LoVo (cell line): ENCODE results near the gene EEF2.
A peak's percentile ranks its signal among the peaks of the same experiment; 100 is the strongest.
"Not testable (repeated sequence)": the region's sequence is repeated elsewhere in the genome, so short reads cannot be mapped to it uniquely, and the experiment has no call there.

Source experiments
- DNase-seq: peaks from one replicate; pipeline ENCODE4 v3.0.0-alpha.2; 2016; ENCODE audit warnings: low spot score

Gene EEF2

DNA sequence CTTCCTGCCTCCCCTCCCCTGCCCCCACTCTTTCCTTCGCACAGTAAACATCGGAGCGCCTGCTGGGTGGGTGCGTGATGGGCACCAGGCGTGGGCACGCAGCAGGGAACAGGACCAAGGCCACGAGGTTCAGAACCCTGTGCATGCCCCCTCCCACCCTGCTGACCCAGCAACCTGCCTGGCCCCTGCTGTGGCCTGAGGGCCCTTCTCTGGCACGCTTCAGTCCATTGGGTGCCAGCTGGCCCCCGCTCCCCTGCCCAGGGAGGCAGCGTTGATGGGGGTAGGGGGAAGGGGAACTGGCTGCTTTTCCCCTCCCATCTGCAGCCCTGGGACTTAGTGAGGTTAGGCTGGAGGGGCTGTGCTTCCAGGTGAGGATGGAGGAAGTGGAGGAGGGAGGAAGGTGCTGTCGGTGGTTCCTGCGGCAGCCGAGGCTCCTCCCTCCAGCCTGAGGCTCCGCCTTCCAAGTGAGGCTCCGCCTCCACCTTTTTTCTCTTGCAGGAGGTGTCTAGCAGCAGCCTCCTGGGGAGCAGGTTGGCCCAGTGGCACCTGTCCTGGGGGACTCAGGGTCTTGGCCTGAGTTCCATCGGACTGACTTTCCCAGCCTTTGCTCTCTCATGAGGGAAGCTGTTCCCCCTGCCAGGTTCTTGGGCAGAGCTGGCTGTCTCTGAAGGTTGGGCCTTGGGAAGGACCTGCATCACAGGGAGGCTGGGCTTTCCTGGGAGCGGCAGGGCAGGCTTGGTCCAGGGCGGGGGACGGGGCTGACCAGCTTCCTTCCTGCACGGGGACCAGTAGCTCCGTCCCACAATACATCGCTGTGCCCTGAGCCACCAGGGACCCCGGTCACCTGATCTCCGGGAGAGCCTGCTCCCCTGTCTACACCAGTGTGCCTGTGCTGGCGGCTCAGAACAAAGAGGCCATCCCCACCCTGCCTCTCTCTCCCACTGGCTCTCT, 29.6 kb upstream of the EEF2 start:
- no peak for DNase-seq

DNA sequence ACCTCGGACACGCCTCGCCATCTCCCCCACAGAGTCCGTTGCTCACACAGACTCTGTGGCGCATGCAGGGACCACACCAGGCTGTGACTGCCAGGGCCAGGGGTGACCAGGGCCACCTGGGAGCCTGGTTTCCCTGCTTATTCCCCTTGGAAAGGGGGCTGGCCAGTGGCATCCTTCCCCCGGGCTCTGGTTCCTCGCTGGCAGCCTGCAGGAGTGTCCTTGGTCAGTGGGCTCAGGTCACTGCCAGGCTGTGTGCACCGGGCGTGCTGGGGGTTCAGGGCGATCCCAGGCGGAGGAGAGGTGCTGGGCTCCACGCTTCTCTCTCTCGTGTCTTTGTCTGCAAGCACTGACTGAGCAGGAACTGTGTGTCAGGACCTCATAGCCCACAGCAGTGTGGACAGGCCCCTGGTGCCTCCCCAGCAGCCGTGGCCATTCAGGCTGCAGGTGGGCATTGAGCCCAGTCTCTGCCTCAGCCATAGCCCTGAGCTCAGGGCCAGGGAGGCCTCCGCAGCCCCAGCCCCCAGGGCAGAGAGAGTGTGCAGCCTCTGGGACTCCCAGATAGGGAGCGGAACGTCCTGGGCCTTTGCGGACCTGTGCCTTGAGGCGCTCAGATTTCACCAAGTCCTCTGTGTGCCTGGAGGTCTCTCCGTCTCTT, 28.8 kb upstream of the EEF2 start:
- no peak for DNase-seq

DNA sequence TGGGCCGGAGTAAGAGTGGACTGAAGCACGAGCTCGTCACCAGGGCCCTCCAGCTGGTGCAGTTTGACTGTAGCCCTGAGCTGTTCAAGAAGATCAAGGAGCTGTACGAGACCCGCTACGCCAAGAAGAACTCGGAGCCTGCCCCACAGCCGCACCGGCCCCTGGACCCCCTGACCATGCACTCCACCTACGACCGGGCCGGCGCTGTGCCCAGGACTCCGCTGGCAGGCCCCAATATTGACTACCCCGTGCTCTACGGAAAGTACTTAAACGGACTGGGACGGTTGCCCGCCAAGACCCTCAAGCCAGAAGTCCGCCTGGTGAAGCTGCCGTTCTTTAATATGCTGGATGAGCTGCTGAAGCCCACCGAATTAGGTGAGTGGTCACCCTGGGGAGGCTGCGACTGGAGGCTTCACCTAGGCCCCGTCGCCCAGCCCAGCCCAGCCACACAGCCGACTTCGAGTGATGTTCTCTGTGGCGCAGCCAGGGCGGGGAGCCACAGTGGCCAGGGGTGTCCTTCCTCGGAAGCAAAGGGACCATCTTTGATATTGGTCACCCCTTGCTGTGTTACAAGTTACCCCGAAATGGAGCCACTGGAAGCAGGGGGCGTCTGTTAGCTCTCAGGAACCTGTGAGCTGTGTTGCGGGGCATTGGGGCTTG, 27.8 kb upstream of the EEF2 start:
- DNase-seq, result no peak

DNA sequence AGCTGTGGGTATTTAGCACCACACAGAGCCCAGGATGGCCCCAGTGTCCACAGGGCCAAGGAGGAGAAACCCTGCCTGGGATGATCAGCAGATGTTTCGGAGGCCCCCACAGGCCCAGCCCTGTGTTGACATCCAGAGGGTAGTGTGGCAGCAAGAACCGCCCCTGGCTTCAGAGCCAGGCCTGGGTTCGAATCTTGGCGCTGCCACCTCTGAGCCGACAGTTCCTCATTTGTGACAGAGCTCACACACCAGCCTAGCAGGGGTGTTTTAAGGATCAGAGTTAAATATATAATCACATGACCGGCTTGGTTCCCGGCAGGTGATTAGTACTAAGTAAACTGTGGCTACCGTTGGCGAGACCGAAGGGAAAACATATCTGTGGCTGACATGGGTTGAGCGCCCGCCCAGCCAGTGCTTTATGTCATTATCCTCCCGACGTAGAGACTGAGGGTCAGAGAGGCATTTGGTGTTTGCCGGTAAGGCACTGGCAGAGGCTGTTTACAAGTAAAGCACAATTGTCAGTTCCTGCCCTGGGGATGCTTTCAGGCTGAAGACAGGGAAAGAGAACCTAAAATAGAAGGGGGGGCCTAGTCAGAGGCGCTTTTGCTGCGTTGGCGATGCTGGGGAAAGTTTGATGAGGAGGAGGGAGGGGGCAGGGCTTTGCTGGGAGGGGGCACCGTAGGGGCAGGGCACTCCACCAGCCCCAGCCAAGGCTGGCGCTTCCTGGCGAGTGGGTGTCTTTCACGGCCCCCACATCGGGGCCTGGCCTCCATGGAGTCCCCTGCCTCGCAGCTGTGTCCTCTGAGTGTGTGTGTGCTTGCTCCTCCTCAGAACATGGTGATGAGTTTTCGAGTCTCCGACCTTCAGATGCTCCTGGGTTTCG, 27.1 kb upstream of the EEF2 start:
- no peak for DNase-seq

DNA sequence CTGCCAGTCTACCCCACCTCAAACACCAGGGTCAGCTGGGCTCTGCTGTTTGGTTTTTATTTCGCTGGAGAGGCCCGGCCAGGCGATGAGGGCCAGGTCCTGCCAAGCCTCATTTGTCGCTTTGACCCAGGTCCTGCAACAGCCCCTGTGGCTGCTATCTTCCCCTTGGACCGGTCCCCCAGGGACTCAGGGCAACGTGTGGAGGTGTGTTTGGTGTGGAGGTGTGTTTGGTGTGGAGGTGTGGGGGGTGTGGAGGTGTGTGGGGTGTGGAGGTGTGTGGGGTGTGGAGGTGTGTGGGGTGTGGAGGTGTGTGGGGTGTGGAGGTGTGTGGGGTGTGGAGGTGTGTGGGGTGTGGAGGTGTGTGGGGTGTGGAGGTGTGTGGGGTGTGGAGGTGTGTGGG, 26.2 kb upstream of the EEF2 start:
- not testable (repeated sequence) for DNase-seq

DNA sequence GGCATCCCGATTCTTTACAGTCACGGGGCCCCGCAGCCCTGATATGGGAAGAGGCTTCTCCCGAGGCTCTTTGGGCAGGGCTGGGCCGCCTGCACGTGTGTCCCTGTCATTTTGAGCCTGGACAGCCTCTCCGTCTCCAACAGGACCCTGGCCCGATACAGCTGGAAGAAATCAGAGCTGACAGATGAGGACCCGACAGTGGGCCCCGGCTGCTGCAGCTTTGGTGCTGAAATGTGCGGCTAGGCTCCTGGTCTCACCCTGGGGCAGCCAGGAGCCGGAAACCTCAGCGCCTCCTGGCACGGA, 25.5 kb upstream of the EEF2 start:
- no peak for DNase-seq

DNA sequence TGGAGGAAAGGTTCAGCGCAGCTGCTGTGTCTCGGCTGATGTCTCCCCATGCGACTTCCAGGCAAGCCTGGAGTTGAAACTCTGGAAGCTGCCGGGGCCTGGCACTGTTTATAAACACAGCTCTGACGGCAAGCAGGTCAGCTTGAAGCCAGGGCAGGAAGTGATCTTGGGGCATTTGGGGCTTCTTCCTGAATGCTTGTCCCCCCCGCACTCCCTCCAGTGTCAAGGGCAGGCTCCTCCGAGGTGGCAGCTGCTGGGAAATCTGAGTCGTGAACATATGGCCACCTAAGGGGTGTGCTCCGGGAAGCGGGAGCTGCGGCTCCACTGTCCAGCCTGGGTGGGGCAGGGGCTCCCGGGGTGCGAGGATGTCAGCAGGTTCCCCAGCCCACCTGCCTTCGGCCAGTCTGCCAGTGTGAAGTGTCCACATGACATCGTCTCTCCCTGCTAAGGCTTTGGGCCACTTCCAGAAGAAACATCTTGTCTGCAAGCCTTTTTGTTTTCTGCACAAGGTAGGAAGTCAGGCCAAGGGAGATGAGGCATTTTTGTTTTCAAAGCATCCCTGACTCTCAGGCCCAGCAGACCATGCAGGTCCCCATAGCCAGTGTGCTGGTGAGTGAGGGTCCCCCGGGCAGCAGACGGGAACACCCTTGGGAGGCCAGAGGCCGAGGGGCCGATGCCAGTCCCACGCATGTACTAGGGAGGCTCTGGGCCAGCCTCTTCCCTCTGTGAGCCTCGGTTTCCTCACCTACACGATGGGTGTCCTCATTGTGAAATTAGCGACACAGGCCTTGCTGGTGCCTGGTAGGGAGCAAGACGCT, 24.9 kb upstream of the EEF2 start:
- DNase-seq, result no peak

DNA sequence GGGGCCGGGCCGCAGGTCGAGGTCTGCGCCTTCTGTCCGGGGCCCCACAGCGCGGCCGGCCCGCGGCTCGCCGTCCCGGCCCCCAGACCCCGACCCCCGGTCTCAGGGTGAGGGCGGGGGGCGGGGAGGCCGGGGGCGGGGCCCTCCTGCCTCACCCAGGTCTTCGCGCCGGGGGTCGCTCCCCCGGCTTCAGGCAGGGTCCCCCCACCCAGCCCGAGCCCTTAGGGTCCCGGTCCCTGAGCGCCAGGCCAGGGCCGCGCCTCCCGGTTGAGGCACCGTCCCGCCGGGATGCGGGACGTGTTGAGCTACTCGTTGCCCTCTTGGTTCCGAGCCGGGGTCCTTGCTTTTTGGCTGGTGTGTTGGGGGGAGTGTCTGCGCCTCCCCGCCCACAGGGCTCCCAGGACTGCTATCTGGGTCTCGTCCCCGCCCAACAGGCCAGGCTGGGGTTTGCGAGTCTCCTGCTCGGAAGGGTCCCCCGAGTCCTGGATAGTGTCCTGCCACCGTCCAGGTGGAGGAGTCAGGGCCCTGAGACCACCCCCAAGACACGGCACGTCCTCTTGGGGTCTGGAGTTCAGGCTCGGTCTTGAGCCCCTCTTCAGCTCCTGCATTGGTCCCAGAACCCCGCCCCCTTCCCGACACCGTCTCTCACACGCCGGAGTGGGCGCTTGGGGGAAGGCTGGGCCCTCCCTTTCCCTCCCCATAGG, 22.7 kb upstream of the EEF2 start:
- no peak for DNase-seq

DNA sequence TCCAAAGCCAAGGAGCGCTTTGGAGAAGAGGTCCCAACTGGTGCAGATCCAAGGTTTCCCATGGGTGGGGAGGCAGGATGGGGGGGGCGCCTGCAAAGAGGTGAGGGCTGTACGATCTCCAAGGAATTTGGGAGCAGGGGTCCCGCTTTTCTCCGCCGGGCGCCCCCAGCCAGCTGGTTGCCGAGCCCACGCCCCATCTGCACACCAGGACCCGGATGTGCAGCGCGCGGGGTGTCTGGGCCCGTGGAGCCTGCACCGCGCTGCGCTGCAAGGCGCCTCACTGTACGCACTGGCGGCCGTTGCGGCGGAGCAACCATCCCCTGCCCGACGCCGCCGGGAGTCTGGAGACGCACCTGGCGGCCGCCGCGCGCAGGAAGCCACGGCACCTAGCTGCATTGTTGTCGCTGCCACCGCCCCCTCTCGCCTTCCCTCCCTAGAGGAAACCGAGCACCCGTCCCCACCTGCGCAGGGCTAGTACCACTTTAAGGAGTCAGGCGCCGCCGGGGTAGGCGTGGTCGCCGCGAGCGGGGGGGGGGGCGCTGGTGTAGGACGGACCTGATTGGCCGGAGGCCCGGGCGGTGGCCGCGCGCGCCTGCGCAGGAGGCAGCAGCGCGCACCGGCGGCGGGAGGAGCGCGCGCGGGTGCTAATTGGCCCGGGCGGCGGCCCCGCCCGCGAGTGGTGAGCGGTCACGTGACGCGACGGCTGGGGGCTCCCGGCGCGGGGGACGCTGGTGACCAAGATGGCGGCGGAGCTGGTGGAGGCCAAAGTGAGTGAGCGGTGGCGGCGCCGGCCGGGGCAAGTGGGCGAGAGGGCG, 22.0 kb upstream of the EEF2 start, which contains the start of gene PIAS4:
PIAS4 (plus strand) TSS at position 716 of the 815 bp plus-strand sequence; CDS start at position 741, 25 bp downstream.
- DNase-seq, result peak; percentile 96

DNA sequence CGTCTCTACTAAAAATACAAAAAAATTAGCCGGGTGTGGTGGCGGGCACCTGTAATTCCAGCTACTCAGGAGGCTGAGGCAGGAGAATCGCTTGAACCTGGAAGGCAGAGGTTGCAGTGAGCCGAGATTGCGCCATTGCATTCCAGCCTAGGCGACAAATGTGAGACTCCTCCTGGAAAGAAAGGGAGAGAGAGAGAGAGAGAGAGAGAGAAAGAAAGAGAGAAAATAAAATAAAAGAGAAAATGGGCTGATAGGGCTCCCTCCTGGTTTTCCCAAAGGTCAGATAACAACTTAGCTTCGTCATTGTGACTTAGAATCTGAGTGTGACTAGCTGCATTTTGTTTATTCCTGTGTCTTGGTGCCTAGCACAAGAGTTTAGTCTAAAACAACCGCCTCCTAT, 20.2 kb upstream of the EEF2 start:
- not testable (repeated sequence) for DNase-seq

DNA sequence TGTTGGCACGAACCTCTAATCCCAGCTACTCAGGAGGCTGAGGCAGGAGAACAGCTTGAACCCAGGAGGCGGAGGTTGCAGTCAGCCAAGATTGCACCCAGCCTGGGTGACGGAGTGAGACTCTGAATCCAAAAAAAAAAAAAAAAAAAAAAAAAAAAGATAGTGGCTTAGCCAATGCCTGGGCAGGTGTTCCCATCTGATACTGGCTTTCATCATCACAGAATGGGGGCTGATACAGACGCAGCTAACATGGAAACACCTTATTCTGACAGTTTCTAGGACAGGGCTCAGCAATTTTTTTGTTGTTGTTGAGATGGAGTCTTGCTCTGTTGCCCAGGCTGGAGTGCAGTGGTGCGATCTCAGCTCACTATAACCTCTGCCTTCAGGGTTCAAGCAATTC, 15.5 kb upstream of the EEF2 start:
- not testable (repeated sequence) for DNase-seq

DNA sequence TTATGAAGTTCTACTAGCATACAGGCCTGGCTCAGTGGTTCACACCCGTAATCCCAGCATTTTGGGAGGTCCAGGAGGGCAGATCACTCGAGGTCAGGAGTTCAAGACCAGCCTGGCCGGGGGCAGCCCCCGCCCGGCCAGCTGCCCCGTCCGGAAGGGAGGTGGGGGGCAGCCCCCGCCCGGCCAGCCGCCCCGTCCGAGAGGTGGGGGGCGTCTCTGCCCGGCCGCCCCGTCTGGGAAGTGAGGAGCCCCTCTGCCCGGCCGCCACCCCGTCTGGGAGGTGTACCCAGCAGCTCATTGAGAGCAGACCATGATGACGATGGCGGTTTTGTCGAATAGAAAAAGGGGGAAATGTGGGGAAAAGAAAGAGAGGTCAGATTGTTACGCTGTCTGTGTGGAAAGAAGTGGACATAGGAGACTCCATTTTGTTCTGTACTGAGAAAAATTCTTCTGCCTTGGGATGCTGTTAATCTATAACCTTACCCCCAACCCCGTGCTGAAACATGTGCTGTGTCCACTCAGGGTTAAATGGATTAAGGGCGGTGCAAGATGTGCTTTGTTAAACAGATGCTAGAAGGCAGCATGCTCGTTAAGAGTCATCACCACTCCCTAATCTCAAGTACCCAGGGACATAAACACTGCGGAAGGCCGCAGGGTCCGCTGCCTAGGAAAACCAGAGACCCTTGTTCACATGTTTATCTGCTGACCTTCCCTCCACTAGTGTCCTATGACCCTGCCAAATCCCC, 13.6 kb upstream of the EEF2 start:
- not testable (repeated sequence) for DNase-seq

DNA sequence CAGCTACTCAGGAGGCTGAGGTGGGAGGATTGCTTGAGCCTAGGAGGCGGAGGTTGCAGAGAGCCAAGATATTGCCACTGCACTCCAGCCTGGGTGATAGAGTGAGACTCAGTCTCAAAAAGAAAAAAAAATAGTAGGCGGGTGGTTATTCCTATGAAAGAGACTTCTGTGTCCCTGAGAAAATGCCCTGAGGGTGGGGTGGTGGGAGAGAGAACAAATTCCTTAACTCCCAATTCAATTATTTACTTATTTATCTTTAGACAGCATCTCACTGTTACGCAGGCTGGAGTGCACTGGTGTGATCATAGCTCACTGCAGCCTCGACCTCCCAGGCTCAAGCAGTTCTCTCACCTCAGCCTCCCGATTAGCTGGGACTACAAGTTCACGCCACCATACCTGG, 10.3 kb upstream of the EEF2 start:
- no peak for DNase-seq

DNA sequence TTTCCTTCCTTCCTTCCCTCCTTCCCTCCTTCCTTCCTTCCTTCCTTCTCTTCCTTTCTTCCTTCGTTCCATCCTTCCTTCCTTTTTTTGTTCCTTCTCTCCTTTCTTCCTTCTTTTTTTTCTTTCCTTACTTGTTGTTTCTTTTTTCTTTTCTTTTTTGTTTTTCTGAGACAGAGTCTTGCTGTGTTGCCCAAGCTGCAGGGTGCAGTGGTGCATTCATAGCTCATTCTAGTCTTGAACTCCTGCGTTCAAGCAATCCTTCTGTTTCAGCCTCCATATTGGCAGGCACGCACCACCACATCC, 5.5 kb upstream of the EEF2 start:
- DNase-seq, result no peak

DNA sequence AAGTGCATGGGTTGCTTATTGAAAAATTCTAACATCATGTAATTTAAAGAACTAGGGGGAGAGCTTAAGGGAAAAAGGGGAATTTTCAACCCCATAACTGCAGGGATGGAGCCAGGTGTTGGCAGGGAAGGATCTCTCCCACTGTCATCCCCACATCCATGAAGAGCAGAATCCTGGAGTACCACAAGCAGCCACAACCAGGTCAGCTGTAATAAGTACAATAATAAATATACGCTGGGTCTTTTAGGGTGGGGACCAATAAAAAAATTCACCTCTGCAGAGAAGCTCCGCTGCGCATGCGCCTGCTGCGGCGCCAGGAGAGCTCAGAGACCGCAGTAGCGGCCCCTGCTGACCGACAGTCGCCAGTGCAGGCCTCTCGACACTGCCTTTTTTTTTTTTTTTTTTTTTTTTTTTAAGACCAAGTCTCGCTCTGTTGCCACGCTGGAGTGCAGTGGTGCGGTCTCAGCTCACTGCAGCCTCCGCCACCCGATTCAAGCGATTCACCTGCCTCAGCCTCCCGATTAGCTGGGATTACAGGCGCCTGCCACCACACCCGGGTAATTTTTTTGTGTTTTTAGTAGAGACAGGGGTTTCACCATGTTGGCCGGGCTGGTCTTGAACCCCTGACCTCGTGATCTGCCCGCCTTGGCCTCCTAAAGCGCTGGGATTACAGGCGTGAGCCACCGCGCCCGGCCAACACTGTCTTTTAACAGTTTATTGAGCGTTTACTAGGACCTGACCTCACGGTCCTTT, 2.5 kb upstream of the EEF2 start:
- DNase-seq, result peak; percentile 92

DNA sequence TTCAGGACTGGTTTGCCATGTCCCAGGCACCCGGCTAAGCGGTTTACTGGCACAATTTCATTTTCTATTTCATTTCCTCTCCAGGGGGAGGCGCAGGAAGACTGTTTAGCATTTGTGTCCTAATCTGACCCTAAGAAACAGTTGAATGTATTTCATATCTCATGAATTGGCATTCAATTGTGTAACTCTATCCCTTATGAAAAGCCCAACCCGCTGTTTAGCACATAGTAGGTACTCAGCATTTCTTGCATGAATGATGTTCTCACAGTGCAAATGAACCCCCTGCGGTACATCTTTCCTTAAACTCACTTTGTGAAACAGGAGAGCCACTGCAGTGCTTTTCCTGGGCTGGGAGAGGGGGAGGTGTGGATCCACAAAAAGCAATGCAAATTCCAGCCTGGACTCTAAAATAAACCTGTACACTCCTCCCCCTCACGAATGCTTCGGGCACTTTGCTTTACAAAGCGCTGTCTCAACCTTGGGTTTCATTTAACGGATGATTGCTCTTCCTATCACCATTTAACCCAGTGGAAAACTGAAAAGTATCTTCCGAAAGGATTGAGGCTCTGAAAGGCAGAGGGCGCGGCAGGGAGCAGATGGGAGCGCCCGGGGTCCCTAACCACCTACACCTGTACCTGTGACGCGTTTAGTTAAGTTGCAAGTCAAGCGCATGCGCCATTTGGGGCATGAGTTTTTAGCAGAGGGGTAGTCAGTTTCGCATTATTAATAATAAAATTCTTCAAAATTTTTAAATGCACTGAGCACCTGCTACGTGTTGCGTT, 1.2 kb upstream of the EEF2 start:
- DNase-seq, result peak; percentile 81

DNA sequence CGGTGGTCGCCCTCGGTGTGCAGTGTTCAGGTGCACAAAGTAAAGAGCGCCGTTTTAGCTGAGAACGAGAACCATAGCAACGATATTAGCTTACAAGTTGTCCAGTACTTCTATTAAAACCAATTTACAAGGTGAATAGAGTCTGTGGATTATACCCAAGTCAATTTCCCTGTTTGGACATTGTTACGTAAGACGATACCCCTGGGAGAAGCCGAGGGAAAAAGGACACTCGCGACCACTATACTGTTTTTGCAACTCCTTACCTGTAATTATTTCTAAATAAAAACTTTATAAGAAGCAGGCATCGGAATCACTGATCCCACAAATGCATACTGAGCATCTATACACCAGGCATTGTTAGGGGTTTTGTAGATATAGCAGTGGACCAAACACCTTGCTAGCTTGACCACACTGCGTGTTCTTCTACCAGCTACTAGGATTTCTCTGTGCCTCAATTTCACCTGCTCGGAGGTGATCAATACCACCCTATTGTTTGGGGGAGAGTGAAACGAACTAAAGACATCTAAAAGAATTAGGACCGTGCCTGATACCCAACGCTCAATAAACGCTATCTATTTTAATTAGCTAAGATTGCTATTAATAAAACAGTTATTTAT, 488 bp upstream of the EEF2 start:
- DNase-seq, result no peak
